ENCODE data around the gene MT1G. TPM values are rescaled to one million over a fixed set of nuclear protein-coding genes. Genes with fewer than 3 reads are reported as not detected.
A peak's percentile ranks its signal among the peaks of the same experiment; 100 is the strongest.

Gene MT1G
- total and polyA plus RNA-seq, 2 experiments from 2014 or later = 184 to 1,014 TPM

DNA sequence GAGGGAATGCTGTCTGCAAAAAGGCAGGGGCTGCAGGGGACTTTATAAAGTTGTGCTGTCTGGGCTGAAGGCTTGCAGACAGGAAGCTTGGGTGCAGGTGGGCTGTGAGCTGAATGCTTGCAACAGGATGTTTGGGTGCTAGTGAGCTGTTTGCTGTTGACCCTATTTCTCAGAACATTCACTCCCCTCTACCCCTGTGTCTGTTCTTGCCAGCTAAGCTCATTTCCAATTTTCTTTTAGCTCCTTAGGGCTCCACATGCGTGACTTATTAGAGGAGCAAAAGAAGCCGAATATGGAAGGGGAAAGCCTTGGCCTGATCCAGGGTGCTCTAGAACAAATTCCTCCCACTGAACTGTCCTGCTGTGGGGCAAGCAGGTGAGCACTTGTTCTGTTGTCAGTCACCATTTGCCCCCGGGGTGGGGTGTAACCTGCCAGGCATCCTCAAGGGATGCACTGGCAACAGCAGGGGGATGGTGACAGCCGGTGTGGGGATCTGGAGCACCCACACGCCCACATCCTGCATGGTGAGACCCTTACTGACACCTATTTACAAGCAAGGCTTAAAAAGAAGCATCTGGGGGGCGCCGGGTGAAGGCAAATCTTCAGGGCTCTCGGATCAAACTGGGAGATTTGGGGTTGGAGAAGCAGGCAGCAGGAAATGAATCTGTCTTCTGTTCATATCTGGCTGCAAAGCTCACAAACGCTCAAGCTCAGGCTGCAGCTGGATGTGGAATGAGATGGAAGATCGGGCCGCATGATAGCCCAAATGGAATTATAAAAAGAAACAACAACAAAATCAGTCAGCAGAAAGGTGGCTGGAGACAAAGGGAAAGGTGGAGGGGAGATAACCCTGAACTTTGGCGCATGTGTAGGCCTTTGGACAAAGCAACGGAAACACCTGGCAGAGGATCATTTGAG is 40.9 kb upstream of the MT1G start:
- TF ChIP-seq ZNF114 (CRISPR knock-in tag; IDR thresholded peaks at IDR 0.05) (no peak), EZH2 (IDR thresholded peaks at IDR 0.05; ENCODE audit: low read depth, unreplicated experiment) (no peak), NANOG (IDR thresholded peaks at IDR 0.05; ENCODE audit: borderline replicate concordance) (no peak), EZH2phosphoT487 (IDR thresholded peaks at IDR 0.05; ENCODE audit: unreplicated experiment) (no peak), CREB1 (CRISPR knock-in tag; IDR thresholded peaks at IDR 0.05; ENCODE audit: low read depth) (no peak), POLR2AphosphoS5 (IDR thresholded peaks at IDR 0.05; ENCODE audit: low read depth) (no peak), ZNF331 (CRISPR knock-in tag; IDR thresholded peaks at IDR 0.05; ENCODE audit: low read depth) (no peak), STAT1 (IDR thresholded peaks at IDR 0.05; ENCODE audit: unreplicated experiment) (no peak), CTCF (conservative IDR thresholded peaks at IDR 0.05; ENCODE audit: low read depth in 2 of 2) (no peak), JUNB (IDR thresholded peaks at IDR 0.05; ENCODE audit: unreplicated experiment) (no peak), ZNF462 (CRISPR knock-in tag; IDR thresholded peaks at IDR 0.05) (no peak)
- TF ChIP-seq, protein P1, sequence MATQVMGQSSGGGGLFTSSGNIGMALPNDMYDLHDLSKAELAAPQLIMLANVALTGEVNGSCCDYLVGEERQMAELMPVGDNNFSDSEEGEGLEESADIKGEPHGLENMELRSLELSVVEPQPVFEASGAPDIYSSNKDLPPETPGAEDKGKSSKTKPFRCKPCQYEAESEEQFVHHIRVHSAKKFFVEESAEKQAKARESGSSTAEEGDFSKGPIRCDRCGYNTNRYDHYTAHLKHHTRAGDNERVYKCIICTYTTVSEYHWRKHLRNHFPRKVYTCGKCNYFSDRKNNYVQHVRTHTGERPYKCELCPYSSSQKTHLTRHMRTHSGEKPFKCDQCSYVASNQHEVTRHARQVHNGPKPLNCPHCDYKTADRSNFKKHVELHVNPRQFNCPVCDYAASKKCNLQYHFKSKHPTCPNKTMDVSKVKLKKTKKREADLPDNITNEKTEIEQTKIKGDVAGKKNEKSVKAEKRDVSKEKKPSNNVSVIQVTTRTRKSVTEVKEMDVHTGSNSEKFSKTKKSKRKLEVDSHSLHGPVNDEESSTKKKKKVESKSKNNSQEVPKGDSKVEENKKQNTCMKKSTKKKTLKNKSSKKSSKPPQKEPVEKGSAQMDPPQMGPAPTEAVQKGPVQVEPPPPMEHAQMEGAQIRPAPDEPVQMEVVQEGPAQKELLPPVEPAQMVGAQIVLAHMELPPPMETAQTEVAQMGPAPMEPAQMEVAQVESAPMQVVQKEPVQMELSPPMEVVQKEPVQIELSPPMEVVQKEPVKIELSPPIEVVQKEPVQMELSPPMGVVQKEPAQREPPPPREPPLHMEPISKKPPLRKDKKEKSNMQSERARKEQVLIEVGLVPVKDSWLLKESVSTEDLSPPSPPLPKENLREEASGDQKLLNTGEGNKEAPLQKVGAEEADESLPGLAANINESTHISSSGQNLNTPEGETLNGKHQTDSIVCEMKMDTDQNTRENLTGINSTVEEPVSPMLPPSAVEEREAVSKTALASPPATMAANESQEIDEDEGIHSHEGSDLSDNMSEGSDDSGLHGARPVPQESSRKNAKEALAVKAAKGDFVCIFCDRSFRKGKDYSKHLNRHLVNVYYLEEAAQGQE (IDR thresholded peaks at IDR 0.05; ENCODE audit: unreplicated experiment) = no peak
- TF ChIP-seq, protein P2, sequence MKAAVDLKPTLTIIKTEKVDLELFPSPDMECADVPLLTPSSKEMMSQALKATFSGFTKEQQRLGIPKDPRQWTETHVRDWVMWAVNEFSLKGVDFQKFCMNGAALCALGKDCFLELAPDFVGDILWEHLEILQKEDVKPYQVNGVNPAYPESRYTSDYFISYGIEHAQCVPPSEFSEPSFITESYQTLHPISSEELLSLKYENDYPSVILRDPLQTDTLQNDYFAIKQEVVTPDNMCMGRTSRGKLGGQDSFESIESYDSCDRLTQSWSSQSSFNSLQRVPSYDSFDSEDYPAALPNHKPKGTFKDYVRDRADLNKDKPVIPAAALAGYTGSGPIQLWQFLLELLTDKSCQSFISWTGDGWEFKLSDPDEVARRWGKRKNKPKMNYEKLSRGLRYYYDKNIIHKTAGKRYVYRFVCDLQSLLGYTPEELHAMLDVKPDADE (IDR thresholded peaks at IDR 0.05) = no peak
- no peaks in the 10 kb centered on the region for H3K36me3 Mint-ChIP-seq (ENCODE audit: low read depth)
- Histone ChIP-seq H3K27me3 (ENCODE audit: insufficient read depth) (no peaks in the 10 kb centered on the region), H3K9me2 (ENCODE audit: insufficient read depth) (no peaks in the 10 kb centered on the region), H3K36me3 (ENCODE audit: insufficient read depth) (no peaks in the 10 kb centered on the region), H3K4me2 (0 out of 2 replicates have a peak overlapping the region, but pooled peaks have one; percentile 48), H3K27ac (ENCODE audit: low read depth) (no peak overlapping the region), H3K79me2 (replicated peaks; ENCODE audit: insufficient read depth) (no peaks in the 10 kb centered on the region), H4K20me1 (replicated peaks; ENCODE audit: insufficient read depth) (no peaks in the 10 kb centered on the region), H2AFZ (peak overlapping the region; percentile 74; the same call in 1 of the 2 replicates), H3K4me1 (ENCODE audit: insufficient read depth) (peaks cover 5% of the 10 kb centered on the region), H3F3A (replicated peaks; ENCODE audit: low read depth) (no peaks in the 10 kb centered on the region), H3K4me3 (no peak overlapping the region)
- no peak overlapping the region for H3K27ac Mint-ChIP-seq
- DNase-seq (ENCODE audit: low spot score) = peak; percentile 18
- peaks cover 15% of the 10 kb centered on the region for H3K27me3 Mint-ChIP-seq (ENCODE audit: insufficient read depth, low read depth, poor library complexity)
- no peaks in the 10 kb centered on the region for H3K9me3 Mint-ChIP-seq
- ATAC-seq = peak; percentile 48
- H3K4me3 Mint-ChIP-seq = no peak overlapping the region
- peaks cover 11% of the 10 kb centered on the region for H3K4me1 Mint-ChIP-seq

All from GM23338 (cell line).